GM19467 (cell line): ENCODE results near the gene TMEM94.

Experiments used
- ATAC-seq: cut with Tn5 transposase; IDR thresholded peaks from one replicate; pipeline ENCODE4 v1.9.1; 2021; ENCODE audit warnings: mild to moderate bottlenecking, moderate library complexity; ENCODE audit not compliant: unreplicated experiment

Gene TMEM94

DNA sequence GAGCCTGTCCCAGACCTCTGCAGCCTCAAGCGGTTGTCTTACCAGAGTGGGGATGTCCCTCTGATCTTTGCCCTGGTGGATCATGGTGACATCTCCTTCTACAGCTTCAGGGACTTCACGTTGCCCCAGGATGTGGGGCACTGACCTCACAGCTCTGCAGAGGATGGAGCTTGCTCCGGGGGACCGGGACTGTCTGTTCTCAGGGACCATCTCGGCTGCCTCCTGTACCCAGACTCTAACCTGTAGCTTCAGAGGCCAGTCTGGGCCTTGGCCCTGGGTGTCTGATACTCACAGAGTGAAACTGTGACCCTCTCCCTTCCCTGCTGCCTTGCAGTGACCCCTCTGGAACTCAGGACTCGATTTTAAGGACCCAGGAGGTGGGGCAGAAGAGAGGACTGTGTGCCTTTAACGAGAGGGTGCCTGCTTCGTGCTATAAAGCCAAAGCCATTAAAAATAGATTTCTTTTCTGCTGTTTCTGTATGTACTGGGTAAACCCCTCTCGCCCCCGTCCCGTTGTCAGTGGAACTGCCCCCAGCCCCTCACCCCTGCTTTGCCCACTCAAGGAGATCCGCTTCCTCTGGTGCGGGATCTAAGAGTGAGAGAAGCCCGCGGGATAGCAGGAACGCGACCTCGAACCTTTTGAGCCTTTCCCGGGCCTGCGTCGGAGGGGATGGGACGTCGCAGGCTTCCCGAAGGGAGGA lies 68.0 kb downstream of the TMEM94 start:
- ATAC-seq, result no peak

DNA sequence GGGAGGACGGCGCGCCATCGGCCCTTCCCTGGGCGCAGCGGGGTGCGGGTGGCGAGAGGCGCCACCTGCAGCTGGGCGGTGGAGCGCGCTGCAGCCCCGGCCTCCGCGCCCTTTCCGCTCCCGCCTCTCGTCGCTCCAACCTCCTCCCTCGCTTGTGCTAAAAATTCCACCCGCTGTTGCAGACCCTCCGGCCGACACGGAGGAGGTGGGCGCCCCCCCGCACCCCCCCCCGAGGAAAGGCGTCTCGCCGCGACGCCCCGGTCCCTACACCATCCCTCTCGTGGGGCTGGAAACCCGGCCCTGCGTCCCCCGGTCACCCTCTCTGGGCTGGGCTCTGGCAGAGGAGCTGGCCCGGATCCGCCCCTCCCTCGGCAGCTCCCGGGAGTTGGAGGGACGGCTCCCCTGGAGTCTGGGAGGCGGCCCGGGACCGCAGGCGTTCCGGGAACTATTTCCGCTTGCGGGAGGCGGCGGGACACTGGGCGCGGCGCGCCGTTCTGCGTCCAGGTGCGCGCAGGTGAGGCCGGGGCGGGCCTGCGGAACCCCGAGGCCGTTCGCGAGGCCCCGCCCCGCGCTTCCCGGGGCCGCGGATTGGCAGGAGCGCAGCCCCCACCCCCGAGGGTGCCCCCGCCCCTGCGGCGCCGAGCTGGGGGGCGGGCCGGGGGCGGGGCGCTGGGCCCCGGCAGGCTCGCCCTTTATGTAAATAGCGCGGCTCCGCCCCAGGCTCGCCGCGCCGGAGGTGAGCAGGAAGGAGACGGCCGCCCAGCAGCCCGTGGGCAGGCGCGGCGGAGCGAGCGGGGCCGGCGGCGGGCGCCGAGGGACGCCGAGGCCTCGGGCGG lies 68.8 kb downstream of the TMEM94 start, which contains the start of gene LLGL2:
Gene LLGL2, plus strand, starts transcription at position 728 of the 836 bp plus-strand sequence. CDS start 17,730 bp downstream, outside the sequence.
- peak; percentile 81 for ATAC-seq

DNA sequence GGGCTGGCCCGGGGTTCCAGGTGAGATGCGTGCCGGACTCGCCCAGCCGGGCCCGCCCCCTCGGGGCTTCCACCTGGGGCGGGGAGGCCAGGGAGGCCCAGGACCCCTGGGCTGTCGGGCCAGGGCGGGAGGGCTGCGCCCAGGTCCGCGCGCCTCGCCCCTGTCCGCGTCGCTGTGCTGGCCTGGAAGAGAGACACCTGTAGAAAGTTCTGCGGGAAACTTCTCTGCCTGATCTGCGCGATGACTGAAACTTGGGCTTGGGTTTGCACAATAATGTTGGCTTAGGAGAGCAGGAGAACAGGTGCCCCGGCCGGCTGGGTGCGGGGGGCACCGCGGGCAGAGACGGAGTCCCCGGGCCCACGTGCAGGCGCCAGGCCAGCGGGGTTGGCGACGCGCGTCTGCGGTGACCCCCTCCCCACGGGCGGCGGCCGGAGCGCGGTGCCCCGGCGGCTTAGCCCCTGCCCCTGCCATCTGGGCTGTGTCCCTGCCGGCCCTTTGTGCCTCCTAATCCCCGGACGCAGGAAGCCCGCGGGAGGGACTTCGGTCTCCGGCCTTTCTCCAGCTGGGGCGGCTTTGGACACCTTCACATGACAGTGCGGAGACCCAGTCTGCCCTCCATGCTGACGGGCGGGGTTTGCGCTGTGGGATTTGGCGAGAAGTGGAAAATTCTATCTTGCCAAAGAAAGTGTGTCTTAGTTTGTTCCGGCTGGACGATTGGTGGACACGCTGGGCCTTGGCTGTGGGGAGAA lies 69.5 kb downstream of the TMEM94 start:
- no peak for ATAC-seq

DNA sequence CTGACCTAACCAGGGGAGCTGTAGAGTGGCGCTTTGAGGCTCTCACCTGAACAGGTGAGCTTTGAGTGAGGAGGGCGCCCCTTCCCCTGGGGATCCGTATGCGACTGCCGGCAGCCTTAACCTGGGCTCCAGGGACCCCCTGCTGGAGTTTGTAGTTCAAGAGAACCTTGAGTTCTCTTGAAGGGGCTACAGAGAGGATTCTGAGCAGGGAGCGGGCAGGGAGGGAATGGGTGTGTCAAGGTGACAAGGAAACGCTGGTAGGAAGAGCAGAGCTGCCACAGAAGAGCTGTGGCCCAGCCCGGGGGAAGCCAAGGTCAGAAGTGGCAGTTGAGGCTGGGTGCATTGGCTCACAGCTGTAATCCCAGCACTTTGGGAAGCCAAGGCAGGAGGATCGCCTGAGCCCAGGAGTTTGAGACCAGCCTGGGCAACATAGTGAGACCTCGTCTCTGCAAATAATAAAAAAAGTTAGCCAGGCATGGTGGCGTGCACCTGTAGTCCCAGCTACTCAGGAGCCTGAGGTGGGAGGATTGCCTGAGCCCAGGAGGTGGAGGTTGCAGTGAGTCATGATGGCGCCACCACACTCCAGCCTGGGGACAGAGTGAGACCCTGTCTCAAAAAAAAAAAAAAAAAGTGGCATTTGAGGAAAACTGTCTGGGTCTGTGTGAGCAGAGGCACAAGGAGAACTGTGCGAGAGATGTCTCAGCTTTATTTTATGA lies 70.3 kb downstream of the TMEM94 start:
- ATAC-seq, result no peak

DNA sequence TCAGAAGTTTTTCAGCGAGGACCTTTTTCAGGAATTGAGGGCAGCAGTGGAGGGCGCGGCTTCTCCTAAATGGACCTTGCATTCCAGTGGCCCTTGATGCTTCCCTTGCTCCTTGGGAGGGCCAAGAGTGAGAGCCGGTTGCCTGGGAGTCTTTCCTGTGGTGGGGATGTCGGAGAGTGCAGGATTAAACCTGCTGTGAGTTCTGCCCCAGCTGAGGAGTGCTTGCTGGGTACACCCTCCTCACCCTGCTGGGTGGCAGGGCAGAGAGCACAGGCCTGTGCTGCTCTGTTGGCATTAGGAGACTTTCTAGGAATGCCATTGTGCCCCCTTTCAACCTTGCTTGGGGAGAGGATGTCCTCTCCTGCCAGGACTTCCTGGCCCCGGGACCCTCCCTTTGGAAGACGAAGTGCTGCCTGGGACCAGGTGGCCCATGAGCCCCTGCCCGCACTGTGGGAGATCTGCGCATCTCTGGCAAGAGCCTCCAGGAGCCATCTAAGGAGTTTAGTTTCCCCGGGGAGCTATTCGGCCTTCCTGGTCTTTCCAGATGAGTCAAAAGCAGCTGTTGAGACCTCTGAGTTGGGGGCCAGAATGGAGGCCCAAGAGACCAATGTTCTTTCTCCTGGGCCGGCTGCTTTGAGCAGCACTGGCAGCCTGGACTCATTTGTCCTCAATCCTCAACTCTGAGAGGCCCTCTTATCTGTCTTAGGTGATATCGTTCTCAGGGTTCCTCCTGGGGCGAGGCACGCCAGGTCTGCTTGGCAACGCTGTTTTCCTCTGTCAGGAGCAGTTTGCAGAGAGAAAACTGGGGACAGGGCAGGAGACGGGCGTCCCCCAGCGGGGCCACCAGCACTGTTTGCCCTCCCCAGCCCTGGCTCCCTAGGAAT lies 74.6 kb downstream of the TMEM94 start:
- no peak for ATAC-seq

DNA sequence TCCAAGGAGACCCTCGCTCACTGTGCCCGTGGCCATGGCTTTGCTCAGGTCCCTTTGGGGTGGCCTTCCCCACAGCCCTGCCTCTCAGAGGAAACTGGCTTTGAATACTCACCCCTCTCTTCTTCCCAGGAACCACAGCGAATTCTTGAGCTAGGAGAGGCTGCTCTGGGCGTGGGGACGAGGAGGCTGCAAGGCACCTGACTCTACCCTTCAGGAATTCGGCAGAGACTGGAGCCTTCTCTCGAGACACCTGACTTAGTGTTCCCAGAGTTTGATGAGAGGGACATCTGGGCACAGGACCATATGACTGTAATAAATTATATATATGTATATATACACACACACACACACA lies 75.3 kb downstream of the TMEM94 start:
- no peak for ATAC-seq

DNA sequence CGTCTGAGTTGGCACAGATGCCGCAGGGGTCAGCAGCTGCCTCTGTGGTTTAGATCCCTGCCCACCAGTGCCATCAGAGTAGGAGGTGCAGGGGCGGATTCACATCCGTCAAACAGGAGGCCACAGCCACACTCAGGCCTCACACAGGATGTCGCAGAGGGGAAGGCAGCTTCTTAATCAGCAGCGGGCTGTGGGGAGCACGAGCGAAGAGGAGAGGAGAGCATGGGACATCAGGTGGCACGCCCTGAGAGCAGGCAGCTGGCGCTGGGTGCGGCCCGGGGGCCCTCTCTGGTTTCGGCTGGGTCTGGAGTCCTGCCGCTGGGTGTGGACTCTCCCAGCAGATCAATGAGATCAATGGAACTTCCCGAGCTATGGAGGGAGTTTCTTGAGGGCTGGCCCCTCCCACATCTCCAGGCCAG lies 78.7 kb downstream of the TMEM94 start:
- ATAC-seq, result no peak

DNA sequence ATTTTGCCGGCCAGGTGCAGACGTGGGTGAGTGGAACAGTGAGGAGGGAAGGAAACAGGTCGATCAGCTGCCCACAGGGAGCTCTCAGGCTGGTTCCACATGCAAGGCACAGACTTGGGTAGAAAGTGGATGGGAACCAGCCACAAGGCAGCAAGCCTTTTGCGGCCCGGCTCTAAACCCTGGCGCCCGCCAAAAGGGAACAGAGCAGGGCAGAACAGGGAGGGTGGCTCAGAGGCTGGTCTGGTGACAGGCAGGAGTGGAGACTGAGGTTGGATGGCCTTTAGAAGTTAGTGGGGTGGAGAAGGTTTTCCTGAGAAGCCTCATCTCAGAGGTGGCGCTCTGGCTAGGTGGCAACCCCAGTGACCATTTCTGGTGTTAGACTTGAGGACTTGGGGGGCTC lies 79.4 kb downstream of the TMEM94 start:
- no peak for ATAC-seq

DNA sequence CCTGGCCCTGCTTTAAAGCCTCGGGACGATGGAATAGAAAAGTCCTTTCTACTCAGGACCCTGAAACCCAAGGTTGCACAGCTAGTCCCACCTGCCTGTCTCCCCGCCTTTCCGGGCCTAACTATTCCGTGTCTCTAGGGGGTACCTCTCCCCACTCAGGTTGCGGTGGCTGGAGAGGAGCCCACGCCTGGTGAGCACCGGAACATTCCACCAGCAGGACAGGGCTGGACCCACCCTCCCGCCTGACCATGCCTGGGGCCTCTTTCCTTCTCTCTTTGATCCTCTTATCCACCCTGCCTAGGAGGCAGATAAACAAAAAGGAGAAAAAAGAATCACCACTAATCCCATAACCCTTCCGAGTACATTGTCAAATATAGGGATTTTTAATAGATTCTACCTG lies 79.9 kb downstream of the TMEM94 start:
- ATAC-seq, result no peak

DNA sequence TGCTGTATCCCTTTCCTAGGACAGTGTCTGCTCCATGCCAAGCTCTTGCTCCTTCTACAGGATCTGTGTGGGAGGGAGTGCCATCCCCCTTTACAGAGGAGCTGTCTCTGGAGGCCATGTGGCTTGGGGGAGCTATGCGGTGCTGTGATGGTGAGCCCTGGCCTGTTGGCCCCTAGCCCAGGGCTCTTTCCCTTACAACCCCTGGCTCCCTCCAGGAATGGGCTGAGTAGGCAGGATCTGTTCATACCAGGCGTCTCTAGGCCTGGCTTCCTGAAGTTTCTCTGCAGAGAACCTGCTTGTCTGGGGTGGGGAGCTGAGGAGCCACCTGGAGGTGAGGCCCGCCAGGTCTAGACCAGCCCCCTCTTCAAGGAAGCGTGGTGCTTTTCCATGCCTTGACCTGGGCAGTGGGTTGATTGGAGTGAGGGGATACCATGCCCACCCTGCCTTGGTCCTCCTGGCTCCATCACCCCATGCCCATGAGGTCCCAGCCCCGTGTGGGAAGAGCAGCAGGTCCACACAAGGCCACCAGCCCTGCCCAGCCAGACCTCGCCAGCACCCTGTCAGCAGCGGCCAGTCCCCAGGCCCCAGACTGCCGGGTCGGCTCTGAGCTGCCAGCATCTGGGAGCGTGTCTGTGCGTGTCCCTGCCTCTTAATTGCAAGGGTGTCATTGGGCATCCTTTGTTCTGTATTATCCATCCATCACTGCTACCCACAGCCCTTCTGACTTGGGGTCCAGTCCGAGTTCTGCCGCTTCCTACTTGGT lies 83.7 kb downstream of the TMEM94 start:
- no peak for ATAC-seq

DNA sequence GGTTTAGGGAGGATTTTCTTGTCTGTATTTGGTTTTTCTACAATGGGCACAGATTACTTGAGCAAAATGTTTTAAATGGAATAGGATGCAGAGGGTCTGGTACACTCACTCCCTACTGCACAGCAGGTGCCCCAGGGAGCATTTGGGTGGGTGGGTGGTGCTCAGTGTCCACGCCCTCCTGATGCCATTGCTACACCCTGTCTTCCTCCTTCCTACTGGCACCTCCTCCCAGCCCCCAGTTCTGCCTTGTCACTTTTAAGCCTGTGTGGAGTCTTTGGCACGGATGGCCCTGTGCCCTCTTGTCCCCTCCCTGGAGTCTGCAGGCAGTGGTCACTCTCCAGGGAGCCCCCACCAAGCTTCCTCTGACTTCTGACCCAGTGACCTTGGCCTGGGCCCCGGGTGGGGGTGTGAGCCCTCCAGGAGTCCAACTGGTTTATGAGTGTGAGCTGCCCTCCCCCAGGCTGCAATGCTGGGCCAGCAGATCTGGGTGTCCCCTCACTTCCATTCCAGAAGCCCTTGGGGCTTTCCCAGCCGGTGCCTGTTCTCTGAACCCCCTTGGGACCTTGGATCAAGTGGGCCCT lies 84.6 kb downstream of the TMEM94 start:
- ATAC-seq, result no peak

DNA sequence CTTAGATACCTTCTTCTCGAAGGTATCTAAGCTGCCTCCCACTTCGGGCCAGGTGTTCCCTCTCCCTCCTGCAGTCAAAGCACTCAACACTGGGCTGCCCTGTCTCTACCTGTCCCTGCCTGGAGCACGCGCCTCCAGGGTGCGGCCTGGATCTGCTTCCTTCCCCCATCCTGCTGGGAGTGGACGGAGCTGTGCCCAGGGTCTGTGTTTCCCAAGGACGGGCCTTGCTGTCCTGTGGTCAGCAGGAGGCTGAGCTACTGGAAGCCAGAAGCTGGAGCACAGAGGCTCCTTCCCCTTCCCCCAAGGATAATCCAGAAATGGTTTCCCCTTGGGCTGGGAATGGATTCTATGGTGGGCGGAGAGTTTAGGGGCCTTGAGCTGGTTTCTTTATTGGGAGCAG lies 85.8 kb downstream of the TMEM94 start:
- ATAC-seq, result no peak

DNA sequence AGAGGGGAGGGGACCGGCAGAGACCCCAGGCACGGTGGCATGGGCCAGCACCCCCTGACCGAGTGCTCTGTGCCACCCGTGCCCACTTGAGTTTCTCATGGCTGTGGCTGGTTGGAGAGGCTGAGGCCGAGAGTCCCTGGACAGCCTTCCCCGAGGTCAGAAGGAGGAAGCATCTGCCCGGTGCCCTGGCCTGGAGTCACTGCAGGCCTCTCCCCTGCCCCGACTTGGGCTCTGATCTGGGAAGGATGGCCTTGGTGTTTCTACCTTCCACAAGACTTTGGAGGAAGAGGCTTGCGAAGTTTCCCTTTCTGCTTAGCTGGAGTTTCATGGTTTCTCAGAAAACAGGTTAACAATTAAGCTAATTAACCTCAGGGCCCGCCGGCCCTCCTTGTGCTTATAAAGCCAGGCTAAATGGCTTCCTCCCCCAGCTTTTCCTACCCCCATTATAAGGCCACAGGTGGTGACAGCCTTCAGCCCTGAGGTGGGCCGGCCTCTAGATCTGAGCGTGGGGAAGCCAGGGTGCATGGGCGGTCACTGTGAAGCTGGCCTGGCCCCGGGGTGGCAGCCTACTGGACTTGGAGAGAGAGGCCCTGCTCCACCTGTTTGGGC lies 86.4 kb downstream of the TMEM94 start:
- no peak for ATAC-seq

DNA sequence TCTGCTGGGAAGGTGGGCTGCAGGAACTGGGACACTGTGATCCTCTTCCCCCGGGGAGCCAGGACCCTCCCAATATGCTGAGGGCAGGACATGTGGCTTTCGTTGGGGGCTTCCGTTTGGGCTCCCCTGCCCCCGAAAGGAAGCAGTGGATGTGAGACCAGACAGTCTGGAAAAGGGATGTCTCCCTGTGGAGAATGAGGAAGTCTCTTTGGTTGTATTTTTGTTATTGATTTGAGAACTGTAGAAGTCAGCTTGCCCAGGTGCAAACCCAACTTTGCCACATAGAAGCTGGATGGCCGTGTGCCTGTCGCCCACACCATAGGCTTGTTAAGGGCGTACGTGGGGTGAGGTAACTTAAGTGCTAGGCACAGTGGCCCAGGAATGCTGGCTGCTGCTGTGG lies 87.8 kb downstream of the TMEM94 start:
- ATAC-seq, result no peak

DNA sequence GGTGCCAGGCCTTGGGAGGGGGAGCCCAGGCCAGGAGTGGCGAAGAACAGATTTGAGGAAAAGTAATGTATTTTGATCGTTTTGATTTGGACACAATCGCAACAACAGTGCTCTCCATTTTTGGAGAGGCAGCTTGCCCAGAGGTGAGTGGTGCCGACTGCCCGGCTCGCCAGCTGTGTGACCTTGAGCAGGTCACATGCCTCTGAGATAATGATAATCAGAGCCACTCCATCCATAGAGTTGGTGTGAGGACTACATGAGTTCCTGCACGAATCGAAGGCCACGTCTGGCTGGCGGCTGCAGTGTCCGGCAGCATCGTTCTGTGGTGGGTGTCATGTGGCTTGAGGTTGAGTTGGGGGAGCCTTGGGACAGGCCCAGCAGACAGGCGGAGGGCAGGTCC lies 89.7 kb downstream of the TMEM94 start:
- no peak for ATAC-seq

DNA sequence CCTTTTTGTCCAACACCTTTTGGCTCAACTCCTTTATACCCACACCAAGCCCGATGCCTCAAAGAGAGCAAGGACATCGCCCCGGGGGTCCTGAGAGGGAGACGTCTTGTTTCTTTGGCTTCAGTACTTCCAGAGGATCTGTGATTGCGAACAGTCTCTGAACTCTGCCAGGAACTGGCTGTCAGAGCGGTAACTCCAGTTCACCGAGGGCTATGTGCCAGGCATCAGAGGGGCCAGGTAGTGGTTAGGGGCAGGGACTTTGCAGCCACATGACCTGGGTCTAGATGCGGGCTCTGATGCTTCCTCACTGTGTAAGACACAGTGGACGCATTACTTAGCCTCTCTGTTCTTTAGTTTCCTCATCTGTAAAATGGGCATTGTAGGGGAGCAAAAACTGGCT lies 90.7 kb downstream of the TMEM94 start:
- no peak for ATAC-seq

DNA sequence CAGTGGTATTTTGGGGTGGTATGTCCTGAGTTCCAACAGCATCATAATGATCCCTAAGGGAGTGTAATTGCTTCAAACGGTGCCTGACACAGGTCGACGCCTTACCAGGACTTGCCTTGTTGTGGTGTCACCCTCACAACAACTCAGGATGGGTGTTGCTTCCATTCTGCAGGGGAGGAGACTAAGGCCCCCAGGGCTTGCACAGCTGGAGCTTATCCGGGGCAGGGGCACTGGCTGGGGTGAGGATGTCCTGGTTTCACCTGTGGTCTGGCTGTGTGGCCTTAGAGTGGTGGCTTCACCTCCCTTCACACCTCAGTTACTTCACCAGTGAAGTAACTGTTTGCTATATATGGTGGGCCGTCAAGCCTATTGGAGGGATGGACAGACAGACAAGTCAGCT lies 92.4 kb downstream of the TMEM94 start:
- ATAC-seq, result no peak
